Large intestine (tissue), 12 donors: ENCODE results near the gene FIBCD1. TPM values are rescaled to one million over a fixed set of nuclear protein-coding genes. Genes with fewer than 3 reads are reported as not detected.

Experiments
- DNase-seq, 2 donors: peaks; one replicate each; pipeline versions ENCODE4 v3.0.0 to v3.0.0-alpha.2; 2013
- H3K27ac ChIP-seq: one replicate; pipeline ENCODE4 v1.5.1; 2013; ENCODE audit warnings: low read length
- H3K27me3 ChIP-seq: 2 replicates; pipeline ENCODE4 v1.6.1; 2013; ENCODE audit warnings: low read length; ENCODE audit not compliant: control insufficient read depth, insufficient read depth
- H3K36me3 ChIP-seq: 2 replicates; pipeline ENCODE4 v1.6.1; 2013; ENCODE audit warnings: low read length; ENCODE audit not compliant: control insufficient read depth, insufficient read depth
- H3K4me1 ChIP-seq: one replicate; pipeline ENCODE4 v1.6.1; 2013; ENCODE audit warnings: low read length; ENCODE audit not compliant: control insufficient read depth, insufficient read depth
- H3K4me3 ChIP-seq: one replicate; pipeline ENCODE4 v1.5.1; 2013; ENCODE audit warnings: low read length
- H3K9me3 ChIP-seq: one replicate; pipeline ENCODE4 v1.6.1; 2013; ENCODE audit warnings: mild to moderate bottlenecking, low read depth, low read length, moderate library complexity; ENCODE audit not compliant: control insufficient read depth
- WGBS: methylation state at CpG from one replicate; pipeline ENCODE4 v1.1.5; 2013; ENCODE audit warnings: low lambda C conversion rate; ENCODE audit not compliant: insufficient coverage; 5-methylcytosine and 5-hydroxymethylcytosine counted together
- long read RNA-seq, 11 donors: transcript quantifications; one replicate each; lab custom pipeline, GENCODE V29; 2026
- polyA plus RNA-seq: library from polyadenylated mRNA; unstranded; fragments of 120-200 nt; gene quantifications from one replicate; pipeline ENCODE4 v1.2.1, GENCODE V29; 2013

Gene FIBCD1
- 1.5 TPM for polyA plus RNA-seq
- long read RNA-seq, donor 1: 0 reads
- long read RNA-seq, donor 2: 0 reads
- long read RNA-seq, donor 3: 0 reads
- long read RNA-seq, donor 4, partial matches to known transcripts: 0 of 1 reads
- long read RNA-seq, donor 4, other reads (novel, unspliced or antisense): 0 of 1 reads
- long read RNA-seq, donor 5: 0 reads
- long read RNA-seq, donor 6: 0 reads
- long read RNA-seq, donor 7: 0 reads
- long read RNA-seq, donor 8: 0 reads
- long read RNA-seq, donor 9: 0 reads
- long read RNA-seq, donor 10: 0 reads
- long read RNA-seq, donor 11: 0 reads

GRCh38 chr9:130938652-130939404 is at the start of gene FIBCD1:
Gene FIBCD1 (minus strand): TSS chr9:130939247. CDS start chr9:130938607, 640 bp downstream.
- Histone ChIP-seq H3K36me3 (no peaks in the 10 kb centered on the region), H3K27me3 (peaks cover 84% of the 10 kb centered on the region), H3K9me3 (peaks cover 3% of the 10 kb centered on the region), H3K4me1 (peaks cover 7% of the 10 kb centered on the region), H3K4me3 (peak within 1 kb of the TSS; percentile 33), H3K27ac (no peak within 1 kb of the TSS)
- DNase-seq: peak in 1 of 2 donors; percentile 53
- no CpG with 5 or more reads among the region's 98 CpGs for WGBS

- DNase-seq: no peak
- 40% methylated on average over 1 of the region's 2 CpGs for WGBS
- H3K4me3 ChIP-seq: no peak overlapping the region
- H3K27ac ChIP-seq: no peak overlapping the region
- H3K27me3 ChIP-seq: peaks cover 40% of the 10 kb centered on the region
- no peaks in the 10 kb centered on the region for H3K4me1 ChIP-seq
- H3K9me3 ChIP-seq: no peaks in the 10 kb centered on the region
- H3K36me3 ChIP-seq: no peaks in the 10 kb centered on the region
Observed at GRCh38 chr9:130988400-130988747, 49.3 kb upstream of the FIBCD1 start.

GRCh38 chr9:130987738-130988399 is 48.8 kb upstream of the FIBCD1 start:
- Histone ChIP-seq H3K27me3 (peaks cover 40% of the 10 kb centered on the region), H3K4me3 (no peak overlapping the region), H3K4me1 (no peaks in the 10 kb centered on the region), H3K27ac (no peak overlapping the region), H3K9me3 (no peaks in the 10 kb centered on the region), H3K36me3 (no peaks in the 10 kb centered on the region)
- no peak for DNase-seq
- no CpG with 5 or more reads among the region's 10 CpGs for whole genome bisulfite sequencing

- 55% methylated on average over 2 of the region's 7 CpGs for WGBS
- no peak overlapping the region for H3K27ac ChIP-seq
- H3K9me3 ChIP-seq: no peaks in the 10 kb centered on the region
- peaks cover 39% of the 10 kb centered on the region for H3K27me3 ChIP-seq
- H3K36me3 ChIP-seq: no peaks in the 10 kb centered on the region
- no peaks in the 10 kb centered on the region for H3K4me1 ChIP-seq
- DNase-seq: no peak
- no peak overlapping the region for H3K4me3 ChIP-seq
Observed at GRCh38 chr9:130987054-130987453, 48.0 kb upstream of the FIBCD1 start.

GRCh38 chr9:130986356-130986965 is 47.4 kb upstream of the FIBCD1 start:
- H3K36me3 ChIP-seq: no peaks in the 10 kb centered on the region
- no peak for DNase-seq
- peaks cover 37% of the 10 kb centered on the region for H3K27me3 ChIP-seq
- no peak overlapping the region for H3K27ac ChIP-seq
- WGBS: no CpG with 5 or more reads among the region's 24 CpGs
- no peaks in the 10 kb centered on the region for H3K4me1 ChIP-seq
- no peak overlapping the region for H3K4me3 ChIP-seq
- no peaks in the 10 kb centered on the region for H3K9me3 ChIP-seq

- Histone ChIP-seq H3K27me3 (peaks cover 30% of the 10 kb centered on the region), H3K9me3 (no peaks in the 10 kb centered on the region), H3K4me1 (no peaks in the 10 kb centered on the region), H3K4me3 (no peak overlapping the region), H3K27ac (no peak overlapping the region), H3K36me3 (no peaks in the 10 kb centered on the region)
- no CpG with 5 or more reads among the region's 5 CpGs for WGBS
- no peak for DNase-seq
Observed at GRCh38 chr9:130985606-130986162, 46.6 kb upstream of the FIBCD1 start.

GRCh38 chr9:130985029-130985428 is 46.0 kb upstream of the FIBCD1 start:
- DNase-seq: no peak
- no peaks in the 10 kb centered on the region for H3K9me3 ChIP-seq
- H3K27ac ChIP-seq: no peak overlapping the region
- no peaks in the 10 kb centered on the region for H3K4me1 ChIP-seq
- 90% methylated on average over 2 of the region's 6 CpGs for WGBS
- no peak overlapping the region for H3K4me3 ChIP-seq
- no peaks in the 10 kb centered on the region for H3K36me3 ChIP-seq
- H3K27me3 ChIP-seq: peaks cover 30% of the 10 kb centered on the region

- Histone ChIP-seq H3K27me3 (peaks cover 30% of the 10 kb centered on the region), H3K27ac (no peak overlapping the region)
Observed at GRCh38 chr9:130984521-130984920, 45.5 kb upstream of the FIBCD1 start.

GRCh38 chr9:130983970-130984369 is 44.9 kb upstream of the FIBCD1 start:
- DNase-seq: no peak
- Histone ChIP-seq H3K36me3 (no peaks in the 10 kb centered on the region), H3K27ac (no peak overlapping the region), H3K27me3 (peaks cover 30% of the 10 kb centered on the region), H3K9me3 (no peaks in the 10 kb centered on the region), H3K4me1 (no peaks in the 10 kb centered on the region), H3K4me3 (no peak overlapping the region)
- WGBS: no CpG with 5 or more reads among the region's 11 CpGs

More at GRCh38 chr9:130984521-130984920, 45.5 kb upstream of the FIBCD1 start:
- Histone ChIP-seq H3K4me1 (no peaks in the 10 kb centered on the region), H3K36me3 (no peaks in the 10 kb centered on the region), H3K4me3 (no peak overlapping the region), H3K9me3 (no peaks in the 10 kb centered on the region)
- DNase-seq: no peak
- no CpG with 5 or more reads among the region's 8 CpGs for WGBS

- H3K9me3 ChIP-seq: no peaks in the 10 kb centered on the region
- DNase-seq: no peak
- peaks cover 30% of the 10 kb centered on the region for H3K27me3 ChIP-seq
- H3K4me3 ChIP-seq: no peak overlapping the region
- WGBS: no CpG with 5 or more reads among the region's 6 CpGs
- H3K27ac ChIP-seq: no peak overlapping the region
- H3K36me3 ChIP-seq: no peaks in the 10 kb centered on the region
- no peaks in the 10 kb centered on the region for H3K4me1 ChIP-seq
Observed at GRCh38 chr9:130983359-130983670, 44.3 kb upstream of the FIBCD1 start.
